IPS-11a (cell line): ENCODE measurements around the gene TMEM154.

Experiments
- H3K4me3 ChIP-seq: one replicate; pipeline ENCODE4 v1.5.1; 2013; ENCODE audit warnings: low read depth, low read length, control low read depth

TMEM154 gene

DNA sequence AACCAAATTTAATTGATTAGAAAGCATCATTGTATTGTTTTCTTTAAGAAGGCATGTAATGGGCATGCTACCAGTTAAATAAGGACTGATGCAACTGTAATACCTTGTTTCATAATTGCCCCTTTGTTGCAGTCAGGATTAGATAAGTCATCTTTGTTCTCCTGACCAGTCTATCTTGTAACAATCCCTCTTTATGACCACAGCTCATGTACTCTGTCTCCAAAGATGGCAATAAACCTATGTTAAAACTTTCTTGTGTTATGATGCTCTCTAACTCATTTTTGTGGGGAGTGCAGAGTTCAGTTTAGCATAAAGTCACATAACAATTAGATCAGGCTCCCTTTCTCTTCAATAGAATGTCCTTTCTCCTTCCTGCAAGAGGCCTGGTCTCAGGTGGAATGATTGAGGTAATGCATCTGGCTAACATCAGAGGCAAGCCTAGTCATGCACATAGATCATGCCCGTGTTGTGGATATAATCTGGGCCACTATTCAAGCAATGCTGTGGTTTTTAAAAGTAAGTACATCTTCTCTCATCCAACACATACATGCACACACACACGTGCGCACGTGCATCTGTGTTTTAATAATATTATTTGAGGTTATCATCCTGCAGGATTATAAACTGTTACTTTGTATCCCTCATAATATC lies 45.6 kb downstream of the TMEM154 start:
- H3K4me3 ChIP-seq = no peak overlapping the region

GRCh38 chr4:152633118-152633517 lies 46.7 kb downstream of the TMEM154 start:
- H3K4me3 ChIP-seq = no peak overlapping the region

GRCh38 chr4:152630324-152630723 lies 49.5 kb downstream of the TMEM154 start:
- H3K4me3 ChIP-seq = no peak overlapping the region

DNA sequence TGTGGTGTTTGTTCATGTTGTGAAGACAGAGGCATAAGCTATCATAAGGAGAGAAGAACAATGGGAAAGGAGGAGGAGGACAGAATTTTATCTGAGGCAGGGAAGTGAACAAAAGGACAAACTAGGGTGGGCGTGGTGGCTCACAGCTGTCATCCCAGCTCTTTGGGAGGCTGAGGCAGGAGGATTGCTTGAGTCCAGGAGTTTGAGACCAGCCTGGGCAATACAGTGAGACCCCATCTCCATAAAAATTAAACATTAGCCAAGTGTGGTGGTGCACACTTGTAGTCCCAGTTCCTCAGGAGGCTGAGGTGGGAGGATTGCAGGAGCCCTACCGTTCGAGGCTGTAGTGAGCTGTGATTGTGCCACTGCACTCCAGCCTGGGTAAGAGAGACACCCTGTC lies 49.9 kb downstream of the TMEM154 start:
- no peak overlapping the region for H3K4me3 ChIP-seq

DNA sequence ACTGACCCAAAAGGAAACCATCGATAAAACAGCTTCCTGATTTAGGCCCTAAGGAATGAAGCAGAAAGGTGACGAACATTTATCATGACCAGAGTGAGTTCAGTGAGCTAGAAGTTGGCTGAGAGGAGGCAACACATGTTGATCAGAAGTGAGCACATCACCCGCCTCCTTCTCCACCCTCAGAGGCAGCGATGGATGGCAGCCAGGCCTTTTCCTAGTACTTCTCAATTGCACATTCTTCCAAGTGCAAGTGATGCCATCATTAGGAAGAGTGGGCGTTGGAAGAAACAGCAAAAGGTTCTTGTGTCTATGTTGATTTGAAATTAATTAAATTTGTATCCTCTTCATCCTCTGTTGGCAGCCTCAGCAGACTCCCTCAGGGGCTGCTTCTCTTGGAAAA lies 51.7 kb downstream of the TMEM154 start:
- no peak overlapping the region for H3K4me3 ChIP-seq

- no peak overlapping the region for H3K4me3 ChIP-seq
These were observed 53.0 kb downstream of the TMEM154 start for GRCh38 chr4:152626790-152627189.

DNA sequence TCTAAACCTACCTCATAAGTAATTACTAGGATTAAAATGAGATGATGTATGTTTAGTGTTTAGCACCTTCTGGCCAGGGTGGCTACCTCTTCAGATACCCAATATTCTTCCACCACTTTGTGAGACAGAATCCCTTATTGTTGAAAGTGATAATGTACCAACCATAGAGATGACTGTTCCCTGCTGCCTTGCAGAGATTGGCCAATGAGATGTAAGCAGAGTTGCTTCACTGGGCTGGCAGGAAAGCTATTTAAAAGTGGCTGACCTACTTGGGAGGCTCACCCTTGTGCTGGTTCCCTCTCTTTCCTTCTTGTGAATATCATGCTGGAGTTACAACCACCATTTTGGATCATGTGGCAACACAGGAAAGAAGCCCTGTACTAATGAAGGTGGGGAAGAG lies 58.9 kb downstream of the TMEM154 start:
- H3K4me3 ChIP-seq = no peak overlapping the region

- H3K4me3 ChIP-seq = no peak overlapping the region
These were observed 59.6 kb downstream of the TMEM154 start for GRCh38 chr4:152620218-152620617.

DNA sequence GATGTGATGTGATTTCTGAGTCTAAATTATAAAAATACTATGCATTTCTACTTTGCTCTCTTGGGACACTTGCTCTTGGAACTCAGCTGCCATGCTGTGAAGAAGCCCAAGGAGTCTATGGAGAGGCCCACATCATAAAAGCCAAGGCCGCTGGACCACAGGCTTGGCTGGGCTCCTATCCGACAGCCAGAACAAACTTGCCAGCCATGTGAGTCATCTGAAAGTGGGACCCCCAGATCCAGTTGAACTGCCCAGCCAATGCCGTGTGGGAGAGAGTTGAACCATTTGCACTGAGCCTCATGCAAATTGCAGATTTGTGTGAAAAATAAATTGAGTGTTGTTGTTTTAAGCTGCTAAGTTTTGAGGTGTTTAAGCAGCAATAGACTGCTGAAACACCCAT lies 60.2 kb downstream of the TMEM154 start:
- H3K4me3 ChIP-seq = no peak overlapping the region

DNA sequence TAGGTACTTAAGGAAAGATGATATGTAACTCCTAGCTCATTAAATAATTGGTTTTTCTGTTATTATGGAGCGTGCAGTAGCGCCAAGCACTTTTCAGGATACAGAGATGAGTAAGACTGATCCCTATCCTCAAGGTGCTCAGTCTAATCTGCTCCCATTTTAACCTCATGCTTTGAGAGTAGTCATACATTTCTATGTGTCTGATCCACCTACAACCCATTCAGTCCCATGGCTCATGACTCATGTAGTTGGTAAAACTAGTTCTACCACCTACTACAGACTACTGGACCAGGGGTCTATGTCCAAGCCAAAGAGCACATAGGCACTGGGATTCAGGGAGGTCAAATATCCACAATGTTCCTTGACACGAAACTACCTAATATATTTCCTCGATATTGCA lies 60.8 kb downstream of the TMEM154 start:
- H3K4me3 ChIP-seq = no peak overlapping the region

DNA sequence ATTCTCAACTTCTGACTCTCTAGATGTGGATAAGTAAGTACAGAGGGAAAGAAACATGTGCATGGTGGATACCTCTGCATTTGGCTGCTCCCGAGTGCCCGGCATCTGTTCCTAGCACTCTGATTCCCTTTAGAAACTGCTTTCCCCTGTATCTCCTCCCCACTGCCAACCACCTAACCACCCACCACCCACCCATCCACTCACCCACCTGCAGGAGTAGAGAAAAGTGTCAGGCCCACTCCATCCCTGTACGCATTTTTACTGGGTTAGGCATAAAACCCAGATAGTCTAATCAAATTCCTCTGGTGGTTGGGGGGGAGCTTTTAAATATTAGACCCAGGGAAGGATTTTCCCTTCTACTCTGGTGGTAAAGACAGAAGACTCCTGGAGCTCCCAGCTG lies 63.0 kb downstream of the TMEM154 start:
- H3K4me3 ChIP-seq = no peak overlapping the region

DNA sequence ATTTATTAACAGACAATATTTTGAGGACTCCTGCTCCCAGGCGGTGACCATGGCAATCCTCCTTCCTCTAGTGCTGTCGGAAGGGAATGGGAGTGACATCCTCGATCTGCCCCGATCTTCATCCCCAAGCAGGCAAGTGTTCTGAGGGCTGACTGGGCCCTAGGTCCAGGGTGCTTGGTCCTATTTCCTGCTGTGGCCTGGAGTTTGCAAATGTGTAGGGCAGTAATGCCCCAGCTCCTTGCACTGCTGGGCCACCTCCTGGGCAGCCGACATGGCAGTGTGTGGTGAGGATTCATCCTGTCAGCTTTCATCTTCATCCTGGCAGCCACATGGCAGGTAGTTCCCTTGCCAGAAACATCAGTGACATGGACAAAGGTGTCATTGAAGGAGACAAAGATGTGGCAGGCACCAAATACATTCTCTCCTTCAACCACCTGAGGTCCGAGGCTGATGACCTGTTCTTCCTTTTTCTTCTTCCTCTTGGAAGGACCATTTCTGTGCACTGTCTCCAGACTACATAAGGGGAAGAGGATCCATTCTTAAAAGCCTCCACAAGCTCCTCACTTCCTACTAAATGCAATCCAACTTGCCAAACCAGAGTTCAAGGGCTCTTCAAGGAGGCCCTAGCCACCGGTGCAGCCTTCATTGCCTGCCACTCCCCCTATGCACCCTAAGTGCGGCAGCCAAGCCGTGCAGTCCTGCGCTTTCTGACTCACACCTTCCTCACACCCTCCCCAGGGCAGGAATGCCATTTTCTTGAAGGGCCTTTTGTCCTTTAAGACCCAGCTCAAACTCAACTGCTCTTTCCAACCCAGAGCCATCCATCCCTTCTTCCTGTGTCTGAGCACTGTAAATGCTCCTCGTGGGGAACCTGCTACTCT lies 65.7 kb downstream of the TMEM154 start:
- H3K4me3 ChIP-seq = no peak overlapping the region

GRCh38 chr4:152613351-152613750 lies 66.4 kb downstream of the TMEM154 start:
- H3K4me3 ChIP-seq = no peak overlapping the region

- no peak overlapping the region for H3K4me3 ChIP-seq
These were observed 69.7 kb downstream of the TMEM154 start for GRCh38 chr4:152610131-152610530.

DNA sequence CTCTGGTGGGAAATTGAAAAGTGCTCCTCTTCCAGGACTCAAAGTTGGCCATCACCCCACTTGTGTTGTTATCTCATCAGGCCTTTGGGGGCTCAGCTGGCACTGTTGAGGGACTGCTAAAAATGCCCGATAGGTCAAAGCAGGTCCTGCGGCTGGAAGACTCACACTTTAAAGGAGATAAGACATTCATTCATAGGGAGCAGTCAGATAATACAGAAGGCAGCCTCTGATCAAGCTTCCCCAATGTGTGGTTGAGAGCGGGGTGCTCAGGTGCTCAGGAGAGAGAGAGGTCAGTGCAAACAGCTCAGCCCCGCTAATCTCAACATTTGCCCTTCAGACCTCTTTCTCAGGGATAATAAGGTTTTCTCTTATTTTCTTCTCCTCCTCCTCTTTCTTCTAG lies 70.3 kb downstream of the TMEM154 start:
- H3K4me3 ChIP-seq = no peak overlapping the region

DNA sequence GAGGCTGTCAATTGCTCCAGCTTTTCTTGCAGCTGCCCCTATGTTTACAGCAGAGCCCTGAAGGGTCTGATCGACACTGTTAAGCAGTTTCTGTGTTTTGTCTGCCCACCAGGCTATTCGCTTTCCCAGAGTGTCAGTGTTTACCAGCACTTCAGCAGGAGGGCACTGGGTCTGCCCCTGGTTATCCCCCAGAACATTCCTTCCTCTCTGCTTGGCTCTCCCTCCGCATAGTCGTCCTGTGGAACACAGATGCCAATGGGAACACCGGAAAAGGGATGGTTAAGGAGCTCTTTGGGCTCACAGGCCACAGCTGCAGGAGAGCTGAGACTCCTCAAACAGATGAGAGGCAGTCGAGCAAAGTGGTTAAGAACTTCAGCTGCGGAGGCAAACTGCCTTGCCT lies 72.6 kb downstream of the TMEM154 start:
- H3K4me3 ChIP-seq = no peak overlapping the region

DNA sequence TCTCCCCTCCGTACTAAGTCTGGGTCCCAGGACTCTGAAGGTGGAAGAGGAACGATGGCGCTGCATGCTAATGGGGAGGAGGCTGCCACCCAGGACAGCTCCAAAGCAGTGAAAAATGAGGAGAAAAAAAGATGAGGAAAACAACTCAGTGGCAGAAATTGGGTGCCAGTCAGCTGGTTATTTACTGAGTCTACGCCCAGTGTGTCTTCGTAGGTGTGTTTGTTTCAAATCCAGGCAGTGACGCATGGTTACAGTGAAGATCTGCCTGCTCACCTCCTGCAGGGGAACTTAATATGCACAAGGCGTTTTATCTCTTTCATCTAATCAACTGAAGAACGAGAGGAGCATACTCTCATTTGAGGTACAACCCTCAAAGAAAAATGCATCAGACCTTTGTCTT lies 73.0 kb downstream of the TMEM154 start:
- no peak overlapping the region for H3K4me3 ChIP-seq

GRCh38 chr4:152605641-152606335 lies 74.0 kb downstream of the TMEM154 start:
- H3K4me3 ChIP-seq = no peak overlapping the region

DNA sequence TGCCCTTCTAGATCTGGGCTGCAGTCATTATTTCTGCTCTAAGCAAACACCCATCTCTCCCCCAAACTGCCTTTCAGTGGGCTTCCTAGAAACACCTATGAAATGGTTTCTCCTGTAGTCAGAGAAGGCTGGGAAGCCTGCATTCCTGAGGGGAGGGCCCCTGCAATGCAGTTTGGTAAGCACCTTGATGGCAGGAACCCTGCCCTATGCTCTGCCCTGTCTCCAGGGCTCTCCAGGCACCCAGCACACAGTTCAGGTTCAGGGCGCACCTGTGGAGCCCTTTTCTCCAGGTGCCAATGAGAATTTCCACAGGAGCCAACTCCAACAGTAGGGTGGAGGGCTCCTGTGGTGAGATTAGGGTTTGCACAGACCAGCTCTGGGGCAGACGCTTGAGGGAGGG lies 74.8 kb downstream of the TMEM154 start:
- H3K4me3 ChIP-seq = no peak overlapping the region

DNA sequence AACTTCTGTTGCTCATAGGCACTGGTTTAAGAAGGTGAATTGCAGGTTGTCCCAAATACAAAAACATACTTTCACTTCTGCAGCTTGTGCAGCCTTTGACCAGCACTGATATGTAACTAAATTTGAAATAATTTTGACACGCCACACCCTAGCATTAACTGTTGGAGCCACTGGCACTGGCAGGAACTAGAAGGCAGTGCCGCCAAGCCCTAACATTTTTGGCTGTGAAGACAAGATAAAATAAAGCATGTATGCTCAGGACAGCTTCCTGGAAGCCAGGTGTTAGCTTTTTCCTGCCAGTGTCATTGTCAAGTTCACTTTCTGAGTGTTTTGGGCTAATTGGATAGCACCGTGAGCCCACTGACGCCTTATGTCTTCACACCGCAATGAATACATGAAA lies 78.6 kb downstream of the TMEM154 start:
- no peak overlapping the region for H3K4me3 ChIP-seq

GRCh38 chr4:152599636-152600035 lies 80.2 kb downstream of the TMEM154 start:
- H3K4me3 ChIP-seq = no peak overlapping the region

GRCh38 chr4:152599095-152599494 lies 80.7 kb downstream of the TMEM154 start:
- H3K4me3 ChIP-seq = no peak overlapping the region
